Type B pancreatic cell (in vitro differentiated cells): ENCODE data around the gene PAQR6. TPM values are rescaled to one million over a fixed set of nuclear protein-coding genes. Genes with fewer than 3 reads are reported as not detected.

Source experiments
- DNase-seq: peaks from one replicate; pipeline ENCODE4 v3.0.0; 2021; ENCODE audit warnings: mixed read lengths; ENCODE audit not compliant: unreplicated experiment; ENCODE audit errors: extremely low spot score
- H3K27ac Mint-ChIP-seq: 2 replicates; pipeline ENCODE4 v1.8.0; 2021; ENCODE audit warnings: mild to moderate bottlenecking, mixed read lengths
- H3K27me3 Mint-ChIP-seq: 2 replicates; pipeline ENCODE4 v1.8.0; 2021; ENCODE audit warnings: mixed read lengths
- H3K36me3 Mint-ChIP-seq: 2 replicates; pipeline ENCODE4 v1.8.0; 2021; ENCODE audit warnings: mixed read lengths
- H3K4me1 Mint-ChIP-seq: one replicate; pipeline ENCODE4 v1.8.0; 2021; ENCODE audit warnings: mixed read lengths; ENCODE audit not compliant: unreplicated experiment
- H3K4me3 Mint-ChIP-seq: 2 replicates; pipeline ENCODE4 v1.8.0; 2021; ENCODE audit warnings: mild to moderate bottlenecking, mixed read lengths
- H3K9me3 Mint-ChIP-seq: 2 replicates; pipeline ENCODE4 v1.8.0; 2021; ENCODE audit warnings: mixed read lengths
- total RNA-seq: library from RNA; stranded (reverse); gene quantifications from 2 replicates; pipeline ENCODE4 v1.2.1, GENCODE V29; 2021; ENCODE audit warnings: low replicate concordance
- TF ChIP-seq, protein P1 (sequence below): fragments of 200-600 bp; sonication (generic); conservative IDR thresholded peaks from 2 replicates; pipeline ENCODE4 v1.5.0; 2021; ENCODE audit warnings: antibody characterized with exemption, mild to moderate bottlenecking

The PAQR6 gene
- total RNA-seq, 1 donor from 2014 or later: 19.0 TPM

DNA sequence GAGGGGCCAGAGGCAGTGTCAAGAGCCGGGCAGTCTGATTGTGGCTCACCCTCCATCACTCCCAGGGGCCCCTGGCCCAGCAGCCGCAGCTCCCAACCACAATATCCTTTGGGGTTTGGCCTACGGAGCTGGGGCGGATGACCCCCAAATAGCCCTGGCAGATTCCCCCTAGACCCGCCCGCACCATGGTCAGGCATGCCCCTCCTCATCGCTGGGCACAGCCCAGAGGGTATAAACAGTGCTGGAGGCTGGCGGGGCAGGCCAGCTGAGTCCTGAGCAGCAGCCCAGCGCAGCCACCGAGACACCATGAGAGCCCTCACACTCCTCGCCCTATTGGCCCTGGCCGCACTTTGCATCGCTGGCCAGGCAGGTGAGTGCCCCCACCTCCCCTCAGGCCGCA lies 5.9 kb downstream of the PAQR6 start, which contains the start of gene BGLAP:
Gene BGLAP (plus strand): TSS at position 259 of the 400 bp plus-strand sequence. CDS start 48 bp downstream, at position 307.
- Mint-ChIP-seq H3K4me3 (no peak within 1 kb of the TSS), H3K36me3 (peaks cover 9% of the 10 kb centered on the region), H3K9me3 (no peaks in the 10 kb centered on the region), H3K27ac (no peak within 1 kb of the TSS), H3K27me3 (no peaks in the 10 kb centered on the region), H3K4me1 (no peaks in the 10 kb centered on the region)
- TF ChIP-seq, protein P1, sequence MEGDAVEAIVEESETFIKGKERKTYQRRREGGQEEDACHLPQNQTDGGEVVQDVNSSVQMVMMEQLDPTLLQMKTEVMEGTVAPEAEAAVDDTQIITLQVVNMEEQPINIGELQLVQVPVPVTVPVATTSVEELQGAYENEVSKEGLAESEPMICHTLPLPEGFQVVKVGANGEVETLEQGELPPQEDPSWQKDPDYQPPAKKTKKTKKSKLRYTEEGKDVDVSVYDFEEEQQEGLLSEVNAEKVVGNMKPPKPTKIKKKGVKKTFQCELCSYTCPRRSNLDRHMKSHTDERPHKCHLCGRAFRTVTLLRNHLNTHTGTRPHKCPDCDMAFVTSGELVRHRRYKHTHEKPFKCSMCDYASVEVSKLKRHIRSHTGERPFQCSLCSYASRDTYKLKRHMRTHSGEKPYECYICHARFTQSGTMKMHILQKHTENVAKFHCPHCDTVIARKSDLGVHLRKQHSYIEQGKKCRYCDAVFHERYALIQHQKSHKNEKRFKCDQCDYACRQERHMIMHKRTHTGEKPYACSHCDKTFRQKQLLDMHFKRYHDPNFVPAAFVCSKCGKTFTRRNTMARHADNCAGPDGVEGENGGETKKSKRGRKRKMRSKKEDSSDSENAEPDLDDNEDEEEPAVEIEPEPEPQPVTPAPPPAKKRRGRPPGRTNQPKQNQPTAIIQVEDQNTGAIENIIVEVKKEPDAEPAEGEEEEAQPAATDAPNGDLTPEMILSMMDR: no peak
- no peak for DNase-seq

DNA sequence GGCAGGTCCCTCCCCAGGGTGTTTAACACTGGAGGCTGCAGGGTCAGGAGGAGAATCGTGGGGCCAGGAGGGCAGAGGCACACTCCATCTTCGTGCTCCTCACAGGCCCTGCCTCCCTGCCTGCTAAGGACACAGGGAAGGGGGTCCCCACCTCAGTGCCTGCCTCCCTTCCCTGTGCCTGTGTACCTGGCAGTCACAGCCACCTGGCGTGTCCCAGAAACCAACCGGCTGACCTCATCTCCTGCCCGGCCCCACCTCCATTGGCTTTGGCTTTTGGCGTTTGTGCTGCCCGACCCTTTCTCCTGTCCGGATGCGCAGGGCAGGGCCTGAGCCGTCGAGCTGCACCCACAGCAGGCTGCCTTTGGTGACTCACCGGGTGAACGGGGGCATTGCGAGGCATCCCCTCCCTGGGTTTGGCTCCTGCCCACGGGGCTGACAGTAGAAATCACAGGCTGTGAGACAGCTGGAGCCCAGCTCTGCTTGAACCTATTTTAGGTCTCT lies 6.5 kb downstream of the PAQR6 start:
- no peak for DNase-seq
- no peak overlapping the region for H3K4me3 Mint-ChIP-seq
- no peaks in the 10 kb centered on the region for H3K4me1 Mint-ChIP-seq
- H3K9me3 Mint-ChIP-seq: no peaks in the 10 kb centered on the region
- no peak overlapping the region for H3K27ac Mint-ChIP-seq
- TF ChIP-seq, protein P1: no peak
- H3K27me3 Mint-ChIP-seq: no peaks in the 10 kb centered on the region
- H3K36me3 Mint-ChIP-seq: peaks cover 10% of the 10 kb centered on the region

DNA sequence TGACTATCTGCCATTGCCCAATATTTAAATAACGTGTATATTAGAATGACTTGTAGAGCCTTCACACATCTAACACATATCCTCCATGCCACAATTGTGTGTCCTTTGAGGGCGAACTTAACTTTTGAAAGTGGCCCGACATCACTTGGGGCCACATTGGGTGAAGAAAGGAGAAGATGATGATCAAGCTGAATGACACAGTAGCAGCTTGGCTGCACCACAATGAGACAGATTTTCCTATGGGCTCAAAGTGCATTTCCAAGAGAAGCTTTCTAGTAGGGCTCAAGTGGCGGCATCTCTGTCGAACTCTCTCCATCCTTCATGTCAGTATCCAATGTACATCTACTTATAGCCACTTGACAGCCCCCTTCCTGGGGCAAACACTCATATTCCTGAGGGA lies 9.6 kb downstream of the PAQR6 start:
- H3K36me3 Mint-ChIP-seq: peaks cover 17% of the 10 kb centered on the region
- no peaks in the 10 kb centered on the region for H3K9me3 Mint-ChIP-seq
- H3K4me3 Mint-ChIP-seq: no peak overlapping the region
- TF ChIP-seq, protein P1: no peak
- no peaks in the 10 kb centered on the region for H3K27me3 Mint-ChIP-seq
- no peak overlapping the region for H3K27ac Mint-ChIP-seq
- no peaks in the 10 kb centered on the region for H3K4me1 Mint-ChIP-seq
- DNase-seq: no peak

DNA sequence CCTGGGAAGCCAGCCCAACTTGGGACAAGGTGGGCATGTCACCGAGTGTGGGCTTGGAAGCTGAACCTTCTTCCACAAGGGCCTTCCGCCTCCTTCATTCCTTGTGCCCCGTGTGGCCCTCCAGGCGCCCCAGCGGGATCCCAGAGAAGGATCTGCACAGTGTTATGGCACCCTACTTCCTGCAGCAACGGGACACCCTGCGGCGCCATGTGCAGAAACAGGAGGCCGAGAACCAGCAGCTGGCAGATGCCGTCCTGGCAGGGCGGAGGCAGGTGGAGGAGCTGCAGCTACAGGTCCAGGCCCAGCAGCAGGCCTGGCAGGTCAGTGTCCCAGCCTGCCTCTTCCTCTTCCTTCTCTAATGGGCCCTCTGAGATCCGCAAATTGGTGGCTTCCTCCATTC lies 11.7 kb downstream of the PAQR6 start:
- H3K27me3 Mint-ChIP-seq: no peaks in the 10 kb centered on the region

DNA sequence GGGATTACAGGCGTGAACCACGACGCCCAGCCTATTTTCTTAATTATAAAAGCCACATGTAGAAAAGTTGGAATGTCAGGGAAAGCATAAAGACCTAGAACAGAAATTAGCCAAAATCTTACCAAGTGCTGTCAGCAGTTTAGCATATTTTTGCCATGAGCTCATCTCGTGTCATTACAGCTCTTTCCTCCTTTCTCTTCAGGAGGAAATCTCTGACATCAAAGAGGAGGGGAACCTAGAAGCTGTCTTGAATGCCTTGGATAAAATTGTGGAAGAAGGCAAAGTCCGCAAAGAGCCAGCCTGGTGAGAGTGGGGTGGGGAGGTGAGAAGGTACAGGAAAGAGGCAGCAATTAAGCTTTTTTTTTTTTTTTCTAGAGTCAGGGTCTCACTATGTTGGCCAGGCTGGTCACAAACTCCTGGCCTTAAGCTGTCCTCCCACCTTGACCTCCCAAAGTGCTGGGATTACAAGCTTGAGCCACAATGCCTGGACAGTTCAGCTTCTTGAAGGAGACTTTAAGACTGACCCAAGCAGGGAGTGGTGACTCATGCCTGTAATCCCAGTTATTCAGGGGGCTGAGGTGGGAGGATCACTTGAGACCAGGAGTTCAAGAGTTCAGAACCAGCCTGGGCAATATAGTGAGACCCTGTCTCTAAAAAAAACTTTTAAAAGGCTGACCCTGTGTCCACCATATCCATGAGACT lies 14.3 kb downstream of the PAQR6 start:
- Mint-ChIP-seq H3K36me3 (peaks cover 21% of the 10 kb centered on the region), H3K27ac (peak overlapping the region; percentile 77), H3K4me1 (no peaks in the 10 kb centered on the region), H3K4me3 (no peak overlapping the region), H3K27me3 (no peaks in the 10 kb centered on the region), H3K9me3 (no peaks in the 10 kb centered on the region)
- DNase-seq: no peak
- TF ChIP-seq, protein P1: no peak

More for the DNA sequence above, 11.7 kb downstream of the PAQR6 start:
- H3K27ac Mint-ChIP-seq: no peak overlapping the region
- no peak overlapping the region for H3K4me3 Mint-ChIP-seq
- TF ChIP-seq, protein P1: no peak
- DNase-seq: no peak
- no peaks in the 10 kb centered on the region for H3K4me1 Mint-ChIP-seq
- H3K36me3 Mint-ChIP-seq: peaks cover 17% of the 10 kb centered on the region
- H3K9me3 Mint-ChIP-seq: no peaks in the 10 kb centered on the region
